Measurements from ENCODE around the gene CNTNAP2. TPM values are rescaled to one million over a fixed set of nuclear protein-coding genes. Genes with fewer than 3 reads are reported as not detected.

CNTNAP2 gene
- total RNA-seq, 1 donor from 2014 or later: 0.48 TPM

DNA sequence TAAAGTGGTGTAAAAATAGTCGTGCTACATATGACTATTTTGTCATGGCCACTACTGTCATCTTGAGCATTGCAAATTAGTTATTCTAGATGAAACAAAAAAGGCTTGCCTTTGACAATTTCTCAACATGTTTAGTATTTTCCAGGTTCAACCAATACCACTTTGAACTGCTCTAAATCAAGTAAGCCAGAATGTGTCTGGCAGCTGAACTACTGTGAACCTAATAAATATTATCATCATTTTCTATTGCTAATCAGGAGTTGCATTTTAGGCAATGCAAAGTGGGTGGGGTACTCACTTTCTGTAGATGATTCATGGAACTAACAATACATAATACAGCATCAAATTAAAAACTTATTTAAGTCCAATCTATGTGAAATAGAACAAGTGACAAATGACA is 877.2 kb downstream of the CNTNAP2 start:
- ATAC-seq (ENCODE audit: poor library complexity) (no peak), DNase-seq (no peak)
- intact Hi-C loops (cut with DNase I): no loop called here

DNA sequence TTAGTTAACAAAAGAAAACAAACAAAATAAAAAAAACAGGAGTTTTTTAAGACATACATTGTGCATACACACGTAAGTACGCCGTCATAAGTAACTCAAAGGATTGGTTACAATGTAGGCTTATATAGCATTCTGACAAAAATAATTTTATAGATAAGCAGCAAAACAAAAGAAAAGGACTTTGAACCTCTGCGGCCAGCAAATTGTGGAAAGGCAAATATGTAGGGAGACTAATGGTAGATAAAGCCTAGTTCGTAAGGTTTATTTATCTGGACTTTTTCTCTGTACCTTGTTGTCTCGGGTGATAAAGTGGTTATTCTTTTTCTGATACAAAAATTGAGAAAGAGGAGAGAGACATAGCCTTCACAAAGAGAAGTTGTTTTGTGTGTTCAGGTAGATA is 891.9 kb downstream of the CNTNAP2 start:
- intact Hi-C loops (cut with DNase I): no loop called here
- no peak for DNase-seq
- ATAC-seq (ENCODE audit: poor library complexity): no peak

DNA sequence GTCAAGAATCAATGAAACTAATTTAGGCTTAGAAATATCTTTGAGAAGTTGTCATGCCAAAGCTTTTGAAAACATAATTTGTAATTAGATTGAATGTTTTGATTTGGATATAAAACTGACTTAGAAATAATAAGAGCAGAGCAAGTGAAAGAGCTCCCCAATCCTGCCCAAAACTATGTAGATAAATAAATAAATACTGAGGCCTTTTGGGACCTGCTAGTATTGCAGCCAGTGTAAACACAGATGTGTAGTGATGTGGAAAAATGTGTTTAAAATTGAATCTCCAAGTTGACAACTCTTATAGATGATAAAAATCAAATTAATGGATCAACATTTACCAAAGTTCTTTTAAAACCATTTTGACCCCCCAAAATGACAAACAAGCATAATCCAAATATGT is 896.1 kb downstream of the CNTNAP2 start:
- intact Hi-C loops (cut with DNase I): no loop called here
- no peak for ATAC-seq (ENCODE audit: poor library complexity)

GRCh38 chr7:147013825-147014224 is 897.2 kb downstream of the CNTNAP2 start:
- no peak for ATAC-seq (ENCODE audit: poor library complexity)
- no peak for DNase-seq
- intact Hi-C loops (cut with DNase I): no loop called here

More for the DNA sequence above, 896.1 kb downstream of the CNTNAP2 start:
- DNase-seq: no peak

- no peak for ATAC-seq (ENCODE audit: poor library complexity)
- no peak for DNase-seq
- intact Hi-C loops (cut with DNase I): no loop called here
Observed at GRCh38 chr7:147014286-147014955, 897.8 kb downstream of the CNTNAP2 start.

DNA sequence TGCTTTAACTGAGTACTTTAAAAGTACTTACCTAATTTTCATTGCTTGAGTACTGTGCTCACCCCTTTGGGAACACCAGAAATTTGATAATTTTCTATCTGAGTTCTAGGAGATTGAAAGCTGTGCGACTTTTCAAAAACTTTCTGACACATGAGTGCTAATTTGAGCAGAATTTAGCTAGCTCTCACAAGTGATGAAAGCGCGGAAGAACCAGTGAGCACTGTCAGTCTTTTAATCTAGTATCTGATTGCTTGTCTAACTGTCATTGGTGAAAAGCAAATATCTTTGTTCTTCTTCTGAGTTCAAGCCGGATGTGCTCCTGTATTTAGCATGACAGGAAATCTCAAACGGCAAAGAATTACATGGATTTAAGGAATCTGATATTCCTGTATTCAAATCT is 899.4 kb downstream of the CNTNAP2 start:
- ATAC-seq (ENCODE audit: poor library complexity) (no peak), DNase-seq (no peak)
- intact Hi-C loops (cut with DNase I): no loop called here

- ATAC-seq (ENCODE audit: poor library complexity) (no peak), DNase-seq (no peak)
- intact Hi-C loops (cut with DNase I): no loop called here
Observed at GRCh38 chr7:147022056-147022455, 905.5 kb downstream of the CNTNAP2 start.

GRCh38 chr7:147023440-147023839 is 906.8 kb downstream of the CNTNAP2 start:
- intact Hi-C loops (cut with DNase I): no loop called here
- no peak for DNase-seq
- ATAC-seq (ENCODE audit: poor library complexity): no peak

- no peak for ATAC-seq (ENCODE audit: poor library complexity)
- intact Hi-C loops (cut with DNase I): no loop called here
- DNase-seq: no peak
Observed at GRCh38 chr7:147029953-147030352, 913.4 kb downstream of the CNTNAP2 start.

DNA sequence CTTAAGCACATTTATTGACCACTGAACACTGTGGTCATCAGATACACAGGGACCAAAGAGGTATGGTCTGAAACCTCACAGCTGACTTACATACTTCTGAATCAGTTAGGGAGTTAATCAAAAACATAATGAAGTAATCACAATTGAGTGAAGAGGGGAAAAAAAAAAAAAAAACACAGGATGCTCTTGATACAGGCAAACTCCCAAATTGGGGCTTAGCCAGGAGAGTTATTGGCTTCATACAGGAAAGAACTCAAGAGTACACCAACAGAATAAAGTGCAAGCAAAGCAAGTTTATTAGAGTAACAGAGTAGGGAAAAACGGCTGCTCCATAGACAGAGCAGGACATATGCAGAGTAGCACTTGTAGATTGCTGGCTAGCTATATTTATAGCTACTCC is 917.0 kb downstream of the CNTNAP2 start:
- DNase-seq: no peak
- no peak for ATAC-seq (ENCODE audit: poor library complexity)
- intact Hi-C loops (cut with DNase I): no loop called here

DNA sequence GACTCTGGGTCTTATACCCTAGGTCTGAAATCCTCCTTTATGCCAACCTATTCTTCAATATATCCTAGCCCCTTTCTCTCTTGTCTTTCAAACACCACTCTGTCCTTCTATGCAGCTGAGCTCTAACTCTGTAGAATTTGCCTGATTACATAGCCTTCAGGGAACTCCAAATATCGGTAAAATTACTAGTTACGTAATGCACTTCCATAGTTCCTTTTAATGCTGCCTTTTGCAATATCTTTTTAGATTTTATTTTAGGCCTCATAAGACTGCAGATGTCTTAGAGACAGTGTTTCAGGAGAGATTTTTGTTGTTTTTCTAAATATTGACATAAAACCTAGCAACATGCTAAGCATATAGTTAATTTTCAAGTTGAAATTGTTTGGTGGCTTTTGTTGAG is 924.8 kb downstream of the CNTNAP2 start:
- ATAC-seq (ENCODE audit: poor library complexity) (no peak), DNase-seq (no peak)
- intact Hi-C loops (cut with DNase I): no loop called here

GRCh38 chr7:147044941-147045340 is 928.3 kb downstream of the CNTNAP2 start:
- DNase-seq: no peak
- intact Hi-C loops (cut with DNase I): no loop called here
- ATAC-seq (ENCODE audit: poor library complexity): no peak

GRCh38 chr7:147047696-147048095 is 931.1 kb downstream of the CNTNAP2 start:
- DNase-seq (no peak), ATAC-seq (ENCODE audit: poor library complexity) (no peak)
- intact Hi-C loops (cut with DNase I): no loop called here

GRCh38 chr7:147048864-147049263 is 932.3 kb downstream of the CNTNAP2 start:
- intact Hi-C loops (cut with DNase I): no loop called here
- ATAC-seq (ENCODE audit: poor library complexity) (no peak), DNase-seq (no peak)

DNA sequence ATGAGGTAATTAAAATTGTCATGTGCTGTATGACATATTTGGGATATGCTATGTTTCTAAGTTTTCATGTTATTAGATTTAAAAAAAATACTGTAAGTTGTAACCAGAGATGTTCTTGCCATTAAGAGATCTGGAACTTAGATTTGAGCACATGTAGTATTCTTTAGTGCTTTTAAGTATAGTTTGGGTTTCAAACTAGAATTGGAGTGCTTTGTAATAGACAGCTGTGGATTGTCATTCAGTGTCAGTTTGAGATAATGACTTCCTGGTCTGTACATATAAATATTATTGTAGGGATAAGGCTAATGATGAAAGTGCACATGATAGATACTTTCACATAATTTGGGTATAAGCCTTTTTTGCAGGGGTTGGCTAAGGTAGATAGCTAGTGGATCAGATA is 936.2 kb downstream of the CNTNAP2 start:
- DNase-seq: no peak
- intact Hi-C loops (cut with DNase I): no loop called here

GRCh38 chr7:147053746-147054145 is 937.1 kb downstream of the CNTNAP2 start:
- DNase-seq (no peak), ATAC-seq (ENCODE audit: poor library complexity) (no peak)
- intact Hi-C loops (cut with DNase I): no loop called here

More for the DNA sequence above, 936.2 kb downstream of the CNTNAP2 start:
- ATAC-seq (ENCODE audit: poor library complexity): no peak

- ATAC-seq (ENCODE audit: poor library complexity) (no peak), DNase-seq (no peak)
- intact Hi-C loops (cut with DNase I): no loop called here
Observed at GRCh38 chr7:147060070-147060469, 943.5 kb downstream of the CNTNAP2 start.

DNA sequence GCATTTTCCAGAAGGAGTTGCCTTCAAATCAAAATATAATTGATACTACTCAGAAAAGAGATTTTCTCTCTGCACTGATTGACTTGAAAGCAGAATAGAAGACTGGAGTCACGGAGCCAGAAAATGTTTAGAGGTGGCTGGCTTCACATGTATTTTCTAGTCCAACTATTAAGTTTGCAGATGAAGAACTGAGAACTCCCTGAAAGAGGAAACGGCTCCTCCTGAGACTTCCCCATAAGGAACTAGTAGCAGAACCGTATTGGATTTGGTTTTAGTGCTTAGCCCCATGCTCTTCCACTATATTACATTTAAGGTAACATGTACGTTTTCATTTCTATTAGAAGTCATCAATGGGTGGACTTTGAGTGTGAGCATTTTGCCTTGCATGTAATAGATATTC is 946.3 kb downstream of the CNTNAP2 start:
- intact Hi-C loops (cut with DNase I): no loop called here
- DNase-seq (no peak), ATAC-seq (ENCODE audit: poor library complexity) (no peak)

GRCh38 chr7:147068842-147069241 is 952.2 kb downstream of the CNTNAP2 start:
- intact Hi-C loops (cut with DNase I): no loop called here
- DNase-seq (no peak), ATAC-seq (ENCODE audit: poor library complexity) (no peak)

DNA sequence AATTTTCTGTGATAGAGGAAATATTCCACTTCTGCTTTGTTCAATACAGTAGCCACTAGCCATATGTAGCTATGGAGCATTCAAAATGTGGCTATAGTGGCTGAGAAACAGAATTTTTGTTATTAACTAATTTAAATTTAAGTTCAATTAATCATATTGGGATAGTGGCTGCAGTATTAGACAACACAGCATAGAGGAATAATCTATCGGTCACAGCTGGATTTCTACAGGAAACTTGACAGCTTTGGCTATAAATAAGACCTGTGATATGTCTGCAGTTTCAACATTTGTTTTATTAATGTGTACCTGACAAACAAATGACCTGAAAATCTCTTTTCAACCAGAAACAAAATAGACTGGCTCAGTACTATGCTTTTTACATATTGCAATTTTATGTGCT is 953.2 kb downstream of the CNTNAP2 start:
- DNase-seq: no peak
- intact Hi-C loops (cut with DNase I): no loop called here
- ATAC-seq (ENCODE audit: poor library complexity): no peak

DNA sequence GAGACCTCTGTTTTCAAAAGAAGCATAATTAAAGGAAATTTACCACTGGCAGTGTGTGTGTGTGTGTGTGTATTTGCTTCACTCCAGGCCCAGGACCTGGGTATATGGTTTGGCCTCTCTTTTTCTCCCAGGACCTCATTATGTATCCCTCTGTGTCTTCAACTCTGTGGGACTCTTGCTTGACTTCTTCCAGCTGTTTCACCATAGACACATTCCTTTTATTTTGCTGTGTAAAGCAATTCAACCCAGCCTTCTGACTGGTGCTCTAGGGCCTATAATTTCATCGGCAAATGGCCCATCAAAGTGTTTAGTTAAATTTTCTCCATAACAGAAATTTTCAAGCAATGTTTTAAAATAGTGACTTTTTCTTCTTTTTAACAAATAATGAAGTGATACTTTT is 954.3 kb downstream of the CNTNAP2 start:
- ATAC-seq (ENCODE audit: poor library complexity): no peak
- intact Hi-C loops (cut with DNase I): no loop called here
- no peak for DNase-seq

All from Right ventricle myocardium superior (tissue), 1 donor.